HG03565 (cell line): ENCODE data around the gene WNT3.
"Not testable (repeated sequence)": the region's sequence is repeated elsewhere in the genome, so short reads cannot be mapped to it uniquely, and the experiment has no call there.

Experiments used
- ATAC-seq: cut with Tn5 transposase; IDR thresholded peaks from one replicate; pipeline ENCODE4 v1.9.1; 2021; ENCODE audit warnings: mild to moderate bottlenecking, moderate library complexity; ENCODE audit not compliant: unreplicated experiment

WNT3 gene

GRCh38 chr17:46814446-46814845, 4.0 kb downstream of the WNT3 start:
- no peak for ATAC-seq

- no peak for ATAC-seq
Observed at GRCh38 chr17:46813920-46814319, 4.6 kb downstream of the WNT3 start.

- ATAC-seq = no peak
Observed at GRCh38 chr17:46812624-46813318, 5.7 kb downstream of the WNT3 start.

- no peak for ATAC-seq
Observed at GRCh38 chr17:46811978-46812583, 6.4 kb downstream of the WNT3 start.

GRCh38 chr17:46810837-46811236, 7.7 kb downstream of the WNT3 start:
- ATAC-seq = no peak

GRCh38 chr17:46809110-46809571, 9.4 kb downstream of the WNT3 start:
- ATAC-seq = no peak

- no peak for ATAC-seq
Observed at GRCh38 chr17:46805771-46806170, 12.7 kb downstream of the WNT3 start.

GRCh38 chr17:46803544-46803943, 14.9 kb downstream of the WNT3 start:
- ATAC-seq = no peak

- no peak for ATAC-seq
Observed at GRCh38 chr17:46802800-46803199, 15.7 kb downstream of the WNT3 start.

- ATAC-seq = no peak
Observed at GRCh38 chr17:46800573-46800972, 17.9 kb downstream of the WNT3 start.

- ATAC-seq = no peak
Observed at GRCh38 chr17:46796956-46797530, 21.4 kb downstream of the WNT3 start.

- ATAC-seq = no peak
Observed at GRCh38 chr17:46796524-46796923, 22.0 kb downstream of the WNT3 start.

GRCh38 chr17:46796084-46796483, 22.4 kb downstream of the WNT3 start:
- ATAC-seq = no peak

- no peak for ATAC-seq
Observed at GRCh38 chr17:46795379-46795952, 23.0 kb downstream of the WNT3 start.

GRCh38 chr17:46794318-46794717, 24.2 kb downstream of the WNT3 start:
- ATAC-seq = no peak

GRCh38 chr17:46793541-46793940, 25.0 kb downstream of the WNT3 start:
- ATAC-seq = no peak

- not testable (repeated sequence) for ATAC-seq
Observed at GRCh38 chr17:46793023-46793422, 25.5 kb downstream of the WNT3 start.

- ATAC-seq = no peak
Observed at GRCh38 chr17:46792071-46792470, 26.4 kb downstream of the WNT3 start.

GRCh38 chr17:46791531-46791930, 27.0 kb downstream of the WNT3 start:
- ATAC-seq = no peak

GRCh38 chr17:46790216-46790615, 28.3 kb downstream of the WNT3 start:
- no peak for ATAC-seq

- ATAC-seq = no peak
Observed at GRCh38 chr17:46789610-46790009, 28.9 kb downstream of the WNT3 start.

- no peak for ATAC-seq
Observed at GRCh38 chr17:46788796-46789195, 29.7 kb downstream of the WNT3 start.
